ENCODE measurements around the gene HS3ST5.
"Not testable (repeated sequence)": the region's sequence is repeated elsewhere in the genome, so short reads cannot be mapped to it uniquely, and the experiment has no call there.

HS3ST5 gene

GRCh38 chr6:114049367-114049966 lies 293.4 kb downstream of the HS3ST5 start:
- TF ChIP-seq CTCF (IDR thresholded peaks at IDR 0.05; ENCODE audit: borderline replicate concordance, insufficient read depth, low read depth, low read length), result no peak
- no peak overlapping the region for H3K4me3 ChIP-seq (ENCODE audit: low read depth, low read length)

- H3K4me3 ChIP-seq (ENCODE audit: low read depth, low read length), result not testable (repeated sequence)
These were observed 298.3 kb downstream of the HS3ST5 start for GRCh38 chr6:114044566-114044965.

GRCh38 chr6:114042267-114043016 lies 300.4 kb downstream of the HS3ST5 start:
- no peak overlapping the region for H3K4me3 ChIP-seq (ENCODE audit: low read depth, low read length)
- no peak for TF ChIP-seq CTCF (IDR thresholded peaks at IDR 0.05; ENCODE audit: borderline replicate concordance, insufficient read depth, low read depth, low read length)

- no peak for TF ChIP-seq CTCF (IDR thresholded peaks at IDR 0.05; ENCODE audit: borderline replicate concordance, insufficient read depth, low read depth, low read length)
- no peak overlapping the region for H3K4me3 ChIP-seq (ENCODE audit: low read depth, low read length)
These were observed 302.0 kb downstream of the HS3ST5 start for GRCh38 chr6:114040871-114041270.

GRCh38 chr6:114039841-114040240 lies 303.0 kb downstream of the HS3ST5 start:
- H3K4me3 ChIP-seq (ENCODE audit: low read depth, low read length), result no peak overlapping the region
- TF ChIP-seq CTCF (IDR thresholded peaks at IDR 0.05; ENCODE audit: borderline replicate concordance, insufficient read depth, low read depth, low read length), result no peak

GRCh38 chr6:114033606-114034005 lies 309.2 kb downstream of the HS3ST5 start:
- no peak for TF ChIP-seq CTCF (IDR thresholded peaks at IDR 0.05; ENCODE audit: borderline replicate concordance, insufficient read depth, low read depth, low read length)

GRCh38 chr6:114032721-114033120 lies 310.1 kb downstream of the HS3ST5 start:
- TF ChIP-seq CTCF (IDR thresholded peaks at IDR 0.05; ENCODE audit: borderline replicate concordance, insufficient read depth, low read depth, low read length), result no peak
- H3K4me3 ChIP-seq (ENCODE audit: low read depth, low read length), result no peak overlapping the region

More at GRCh38 chr6:114033606-114034005, 309.2 kb downstream of the HS3ST5 start:
- no peak overlapping the region for H3K4me3 ChIP-seq (ENCODE audit: low read depth, low read length)
